A549 (cell line): ENCODE data around the gene CDAN1. TPM values are rescaled to one million over a fixed set of nuclear protein-coding genes. Genes with fewer than 3 reads are reported as not detected.
A peak's percentile ranks its signal among the peaks of the same experiment; 100 is the strongest.

ENCODE experiments used
- ATAC-seq, 2 experiments: fragments of 200-7000 bp in 1 of 2; fragments of >200 bp in 1 of 2; cut with Nextera tagmentation in 1 of 2; cut with Tn5 transposase in 1 of 2; 3 replicates each; pipeline versions ENCODE4 v1.8.0 to v1.9.1; 2018 to 2020; ENCODE audit warnings: mild to moderate bottlenecking in 1 of 2, moderate library complexity in 1 of 2
- CTCF ChIA-PET: fragments of 300-600 bp; sonication (Branson Sonifier 250); formaldehyde crosslinking; extraction: SDS; loops from one replicate; lab custom pipeline; 2021; ENCODE audit warnings: antibody characterized with exemption, inconsistent platforms; lab: Yijun Ruan, JAX
- POLR2A ChIA-PET: fragments of 350-600 bp; formaldehyde crosslinking; extraction: SDS; loops from one replicate; lab custom pipeline; 2021; ENCODE audit warnings: antibody characterized with exemption, inconsistent platforms; lab: Yijun Ruan, JAX
- DNase-seq, 2 experiments: peaks; one replicate each; pipeline versions ENCODE4 v3.0.0 to v3.0.0-alpha.2; 2011 to 2016; ENCODE audit warnings: low read depth in 1 of 2, low spot score in 1 of 2
- FAIRE-seq: peaks from 2 replicates; lab custom pipeline; 2011; peaks lifted over from hg19 to GRCh38; lab: Jason Lieb, UNC
- H3K27ac ChIP-seq, 2 experiments: fragments of >200 bp; sonication (Bioruptor Twin); formaldehyde crosslinking; 3 replicates each; pipeline ENCODE4 v1.5.1; 2016 to 2017
- H3K4me1 ChIP-seq: fragments of >200 bp; sonication (Bioruptor Twin); formaldehyde crosslinking; 3 replicates; pipeline ENCODE4 v1.6.1; 2016
- H3K4me2 ChIP-seq: fragments of >200 bp; sonication (Bioruptor Twin); formaldehyde crosslinking; 3 replicates; pipeline ENCODE4 v1.6.1; 2016
- H3K4me3 ChIP-seq: fragments of >200 bp; sonication (Bioruptor Twin); formaldehyde crosslinking; 3 replicates; pipeline ENCODE4 v1.5.1; 2016
- H3K9me3 ChIP-seq: fragments of >200 bp; sonication (Bioruptor Twin); formaldehyde crosslinking; 3 replicates; pipeline ENCODE4 v1.6.1; 2016
- ATOH8 ChIP-seq: fragments of 250-450 bp; sonication (Bioruptor Pico); IDR thresholded peaks from 2 replicates; pipeline ENCODE4 v1.5.0; 2020; ENCODE audit warnings: low read depth, mild to moderate bottlenecking, moderate library complexity
- CBX8 ChIP-seq: fragments of 200-600 bp; sonication (generic); IDR thresholded peaks from 2 replicates; pipeline ENCODE4 v1.6.1; 2016
- CEBPB ChIP-seq, 2 experiments: fragments of >200 bp in 1 of 2; sonication (Bioruptor Twin) in 1 of 2; formaldehyde crosslinking in 1 of 2; IDR thresholded peaks; 2 replicates each; pipeline ENCODE4 v1.6.1; 2012 to 2016
- CHD2 ChIP-seq: fragments of 150-350 bp; IDR thresholded peaks from 2 replicates; pipeline ENCODE4 v1.6.1; 2014; ENCODE audit warnings: low read length; ENCODE audit not compliant: partially characterized antibody
- ELK1 ChIP-seq: fragments of 150-350 bp; IDR thresholded peaks from 2 replicates; pipeline ENCODE4 v1.6.1; 2014; ENCODE audit warnings: low read depth, mild to moderate bottlenecking, low read length
- EP300 ChIP-seq, 2 experiments: fragments of >200 bp; sonication (Bioruptor Twin); formaldehyde crosslinking; IDR thresholded peaks; 2 replicates in 1 of 2; 3 replicates in 1 of 2; pipeline ENCODE4 v1.6.1; 2016 to 2017
- FOSL2 ChIP-seq, 2 experiments: fragments of 450-650 bp in 1 of 2; fragments of >200 bp in 1 of 2; sonication (Bioruptor Twin) in 1 of 2; formaldehyde crosslinking; IDR thresholded peaks; 2 replicates each; pipeline versions ENCODE4 v1.5.0 to v1.6.1; 2016 to 2020; ENCODE audit warnings: mild to moderate bottlenecking in 1 of 2, moderate library complexity in 1 of 2
- FOXS1 ChIP-seq: fragments of 250-450 bp; sonication (Bioruptor Pico); IDR thresholded peaks from 2 replicates; pipeline ENCODE4 v1.5.0; 2020; ENCODE audit warnings: mild to moderate bottlenecking, moderate library complexity
- HEYL ChIP-seq: fragments of 250-450 bp; sonication (Bioruptor Pico); IDR thresholded peaks from 2 replicates; pipeline ENCODE4 v1.8.0; 2021; ENCODE audit warnings: mild to moderate bottlenecking, moderate library complexity
- HOXB13 ChIP-seq: fragments of 250-450 bp; sonication (Bioruptor Pico); IDR thresholded peaks from 2 replicates; pipeline ENCODE4 v1.5.0; 2020; ENCODE audit warnings: low read depth, mild to moderate bottlenecking, moderate library complexity
- JUN ChIP-seq, 2 experiments: fragments of >200 bp; sonication (Bioruptor Twin); formaldehyde crosslinking; IDR thresholded peaks; 2 replicates in 1 of 2; 3 replicates in 1 of 2; pipeline ENCODE4 v1.6.1; 2016 to 2017
- MAFK ChIP-seq: fragments of 450-650 bp; IDR thresholded peaks from 2 replicates; pipeline ENCODE4 v1.6.1; 2014; ENCODE audit not compliant: partially characterized antibody
- NFE2L2 ChIP-seq: fragments of 150-350 bp; conservative IDR thresholded peaks from 2 replicates; pipeline ENCODE4 v1.6.1; 2014; ENCODE audit warnings: low read length
- SMC3 ChIP-seq: fragments of >200 bp; sonication (Bioruptor Twin); formaldehyde crosslinking; IDR thresholded peaks from 3 replicates; pipeline ENCODE4 v1.6.1; 2018; ENCODE audit warnings: inconsistent platforms
- TP53 ChIP-seq: fragments of 250-450 bp; sonication (Bioruptor Pico); IDR thresholded peaks from 2 replicates; pipeline ENCODE4 v1.5.0; 2021; ENCODE audit warnings: mild to moderate bottlenecking, moderate library complexity
- ZFP36 ChIP-seq: fragments of 450-650 bp; IDR thresholded peaks from 2 replicates; pipeline ENCODE4 v1.6.1; 2014; ENCODE audit warnings: borderline replicate concordance; ENCODE audit not compliant: partially characterized antibody
- ZSCAN20 ChIP-seq: fragments of 250-450 bp; sonication (Bioruptor Pico); IDR thresholded peaks from 2 replicates; pipeline ENCODE4 v1.8.0; 2022; ENCODE audit warnings: mild to moderate bottlenecking, moderate library complexity
- WGBS: methylation state at CpG from one replicate; pipeline ENCODE4 v1.1.6; 2017; ENCODE audit errors: missing lambda C conversion rate; 5-methylcytosine and 5-hydroxymethylcytosine counted together
- polyA plus RNA-seq, 4 experiments: library from polyadenylated mRNA; depleted of rRNA in 3 of 4; stranded (reverse); fragments of >200 nt; fragmentation: RNase III in 1 of 4; extraction: RNeasy Plus Mini Kit Qiagen cat#74134 plus additional on column Dnase treatment in 1 of 4; gene quantifications; 2 replicates in 3 of 4; 3 replicates in 1 of 4; pipeline ENCODE4 v1.2.3, GENCODE V29; 2011 to 2017
- TF ChIP-seq, protein P1 (sequence below): fragments of >200 bp; sonication (Bioruptor Twin); formaldehyde crosslinking; IDR thresholded peaks from 3 replicates; pipeline ENCODE4 v1.5.1; 2016
- TF ChIP-seq, protein P2 (sequence below): IDR thresholded peaks from 2 replicates; pipeline ENCODE4 v1.6.1; 2012

Gene CDAN1
- polyA plus RNA-seq, 2 of the 4 experiments (the other 2 are of a cell fraction), result 2.9 to 6.9 TPM

DNA sequence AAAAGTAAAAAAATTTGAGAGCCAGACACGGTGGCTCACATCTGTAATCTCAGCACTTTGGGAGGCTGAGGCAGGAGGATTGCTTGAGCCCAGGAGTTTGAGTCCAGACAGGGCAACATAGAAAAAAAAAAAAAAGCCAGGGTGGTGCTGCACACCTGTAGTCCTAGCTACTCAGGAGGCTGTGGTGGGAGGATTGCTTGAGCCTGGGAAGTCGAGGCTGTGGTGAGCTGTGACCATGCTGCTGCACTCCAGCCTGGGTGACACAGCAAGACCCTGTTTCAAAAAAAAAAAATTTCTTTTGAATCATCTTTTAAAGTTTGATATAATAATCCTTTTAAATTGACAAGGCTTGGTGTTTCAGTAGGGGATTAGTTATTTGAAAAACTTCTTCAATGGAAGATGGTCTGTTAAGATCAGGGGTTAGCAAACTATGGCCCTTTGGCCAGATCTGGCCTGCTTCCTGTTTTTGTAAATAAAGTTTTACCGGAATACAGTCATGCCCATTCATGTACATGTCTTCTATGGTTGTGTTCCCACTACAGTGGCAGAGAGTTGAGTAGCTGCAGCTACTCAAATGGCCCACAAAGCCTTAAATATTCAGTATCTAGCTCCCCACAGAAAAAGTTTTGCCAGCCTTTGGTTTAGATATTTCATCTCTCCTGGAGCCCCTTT lies 28.9 kb downstream of the CDAN1 start:
- 79% methylated on average over 3 of the region's 3 CpGs for WGBS
- Histone ChIP-seq H3K4me3 (no peak overlapping the region), H3K27ac (peak overlapping the region in 1 of 2 experiments; percentile 50; a peak in 1 of 6 replicates), H3K9me3 (no peaks in the 10 kb centered on the region), H3K4me1 (peaks cover 18% of the 10 kb centered on the region), H3K4me2 (no peak overlapping the region)
- TF ChIP-seq ATOH8 (no peak), JUN (IDR thresholded peaks at IDR 0.05) (no peak), EP300 (IDR thresholded peaks at IDR 0.05) (no peak), HEYL (CRISPR knock-in tag) (no peak), CHD2 (no peak), TP53 (CRISPR knock-in tag) (no peak), FOXS1 (no peak)
- TF ChIP-seq, protein P1, sequence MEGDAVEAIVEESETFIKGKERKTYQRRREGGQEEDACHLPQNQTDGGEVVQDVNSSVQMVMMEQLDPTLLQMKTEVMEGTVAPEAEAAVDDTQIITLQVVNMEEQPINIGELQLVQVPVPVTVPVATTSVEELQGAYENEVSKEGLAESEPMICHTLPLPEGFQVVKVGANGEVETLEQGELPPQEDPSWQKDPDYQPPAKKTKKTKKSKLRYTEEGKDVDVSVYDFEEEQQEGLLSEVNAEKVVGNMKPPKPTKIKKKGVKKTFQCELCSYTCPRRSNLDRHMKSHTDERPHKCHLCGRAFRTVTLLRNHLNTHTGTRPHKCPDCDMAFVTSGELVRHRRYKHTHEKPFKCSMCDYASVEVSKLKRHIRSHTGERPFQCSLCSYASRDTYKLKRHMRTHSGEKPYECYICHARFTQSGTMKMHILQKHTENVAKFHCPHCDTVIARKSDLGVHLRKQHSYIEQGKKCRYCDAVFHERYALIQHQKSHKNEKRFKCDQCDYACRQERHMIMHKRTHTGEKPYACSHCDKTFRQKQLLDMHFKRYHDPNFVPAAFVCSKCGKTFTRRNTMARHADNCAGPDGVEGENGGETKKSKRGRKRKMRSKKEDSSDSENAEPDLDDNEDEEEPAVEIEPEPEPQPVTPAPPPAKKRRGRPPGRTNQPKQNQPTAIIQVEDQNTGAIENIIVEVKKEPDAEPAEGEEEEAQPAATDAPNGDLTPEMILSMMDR, result no peak
- POLR2A ChIA-PET, result no interaction called here
- CTCF ChIA-PET, result interaction anchor here (2.4 kb wide), 1 partner anchor 218 kb away, joined by 7 read pairs; no protein-coding TSS in a partner anchor
- ATAC-seq (no peak), DNase-seq (peak in 1 of 2 experiments; percentile 3), FAIRE-seq (no peak)

DNA sequence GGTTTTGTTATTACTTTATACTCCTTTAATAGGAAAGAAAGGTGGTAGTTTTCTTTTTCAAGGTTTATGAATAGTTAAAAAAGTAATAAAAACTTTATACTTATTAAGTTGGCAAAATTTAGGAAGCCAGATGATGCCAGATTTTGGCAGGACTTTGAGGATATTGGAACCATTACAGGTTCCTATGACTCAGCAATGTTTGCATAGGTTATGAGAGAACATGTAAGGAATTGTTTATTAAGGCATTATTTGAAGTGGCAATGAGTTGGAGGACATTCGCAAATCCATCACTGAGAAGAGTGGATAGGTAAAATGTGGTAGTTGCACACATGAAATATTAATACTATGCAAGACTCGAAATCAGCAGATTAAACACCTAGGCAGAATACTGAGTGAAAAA lies 29.9 kb downstream of the CDAN1 start:
- peak; percentile 85 for TF ChIP-seq MAFK
- no peak for TF ChIP-seq ZFP36
- peak; percentile 44; the same call in 1 of the 2 replicates for TF ChIP-seq NFE2L2
- no peak for TF ChIP-seq CBX8
- no peak for TF ChIP-seq SMC3
- TF ChIP-seq FOSL2 (IDR thresholded peaks at IDR 0.05), result no peak
- TF ChIP-seq FOSL2 (CRISPR knock-in tag; IDR thresholded peaks at IDR 0.05), result no peak
- no peak for TF ChIP-seq CEBPB (IDR thresholded peaks at IDR 0.05)
- no peak for TF ChIP-seq ZSCAN20 (CRISPR knock-in tag)
- no peak for TF ChIP-seq HOXB13 (CRISPR knock-in tag)
- TF ChIP-seq, protein P2, sequence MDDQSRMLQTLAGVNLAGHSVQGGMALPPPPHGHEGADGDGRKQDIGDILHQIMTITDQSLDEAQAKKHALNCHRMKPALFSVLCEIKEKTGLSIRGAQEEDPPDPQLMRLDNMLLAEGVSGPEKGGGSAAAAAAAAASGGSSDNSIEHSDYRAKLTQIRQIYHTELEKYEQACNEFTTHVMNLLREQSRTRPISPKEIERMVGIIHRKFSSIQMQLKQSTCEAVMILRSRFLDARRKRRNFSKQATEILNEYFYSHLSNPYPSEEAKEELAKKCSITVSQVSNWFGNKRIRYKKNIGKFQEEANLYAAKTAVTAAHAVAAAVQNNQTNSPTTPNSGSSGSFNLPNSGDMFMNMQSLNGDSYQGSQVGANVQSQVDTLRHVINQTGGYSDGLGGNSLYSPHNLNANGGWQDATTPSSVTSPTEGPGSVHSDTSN, result no peak
- no peak for TF ChIP-seq ELK1
- H3K4me3 ChIP-seq, result no peak overlapping the region
- POLR2A ChIA-PET, result no interaction called here
- WGBS, result 13% methylated on average over 2 of the region's 2 CpGs
- CTCF ChIA-PET, result interaction anchor here (1.6 to 2.4 kb wide), 2 partner anchors 10 to 219 kb away, joined by 5 to 7 read pairs; no protein-coding TSS in a partner anchor
- DNase-seq (peak; percentile 13 to 31), ATAC-seq (no peak), FAIRE-seq (no peak)
- H3K4me1 ChIP-seq, result peaks cover 18% of the 10 kb centered on the region
- H3K9me3 ChIP-seq, result no peaks in the 10 kb centered on the region
- peak overlapping the region; percentile 36 to 52; a peak in 1 of 6 replicates for H3K27ac ChIP-seq
- peak overlapping the region; percentile 35; the same call in 2 of the 3 replicates for H3K4me2 ChIP-seq
